GM18526 (cell line): ENCODE results near the gene PLEKHO2.

Source experiments
- POLR2A ChIP-seq: IDR thresholded peaks from 3 replicates; pipeline ENCODE4 v1.6.1; 2011; ENCODE audit not compliant: insufficient read length; ENCODE audit errors: extremely low read depth

Gene PLEKHO2

DNA sequence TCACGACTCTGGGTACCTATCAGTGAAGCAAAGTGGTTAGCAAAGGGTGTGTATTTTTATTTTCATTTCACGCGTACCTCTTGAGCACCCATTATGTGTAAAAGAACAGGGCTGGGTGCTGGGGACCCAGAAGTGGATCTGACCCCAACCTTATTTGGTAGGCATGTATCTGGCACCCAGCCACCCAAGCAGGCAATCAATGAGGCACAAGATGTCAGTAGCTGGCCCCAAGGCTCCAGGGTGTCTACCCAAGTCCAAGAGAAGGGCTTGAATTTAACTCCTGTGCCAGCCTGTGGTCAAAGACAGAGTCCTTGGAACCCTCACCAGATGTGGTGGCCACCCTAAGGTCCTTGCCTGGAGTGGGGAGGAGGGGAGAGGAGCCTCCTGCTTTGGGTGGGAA, 5.7 kb downstream of the PLEKHO2 start:
- no peak for TF ChIP-seq POLR2A

GRCh38 chr15:64847876-64848716, 6.4 kb downstream of the PLEKHO2 start:
- no peak for TF ChIP-seq POLR2A

DNA sequence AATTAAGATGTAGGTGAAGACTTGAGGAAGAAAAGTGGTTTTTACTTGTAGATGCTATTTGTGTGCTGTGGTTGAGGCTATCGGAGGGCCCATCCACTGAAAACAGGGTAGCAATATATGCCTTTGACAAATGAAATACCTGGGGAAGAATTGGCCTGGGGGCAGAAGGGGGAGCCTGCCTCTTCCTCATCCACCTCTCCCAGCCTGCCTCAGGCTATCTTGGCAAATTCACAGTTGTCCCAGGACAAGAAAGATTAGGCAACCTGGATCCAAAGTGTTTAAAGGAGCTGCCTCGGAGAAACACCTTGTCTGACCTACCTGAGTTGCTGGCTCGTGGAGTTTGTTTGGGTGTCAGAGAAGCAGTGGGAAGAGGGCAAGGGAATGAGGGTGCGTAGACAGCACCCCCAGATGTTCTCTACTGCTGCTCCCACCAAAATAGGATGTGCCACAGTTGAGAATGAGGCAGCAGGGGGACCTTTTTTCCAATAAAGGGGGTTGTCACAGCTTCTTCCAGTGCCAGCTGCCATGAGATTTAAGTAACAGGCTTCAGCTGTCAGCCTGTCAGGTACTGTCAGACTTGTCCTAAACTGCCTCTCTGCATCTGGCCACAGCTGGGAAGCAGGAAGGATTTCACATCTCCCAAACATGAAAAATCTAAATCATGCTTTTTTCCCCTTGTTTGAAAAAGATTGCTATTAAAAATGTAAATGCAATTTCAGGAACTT, 9.2 kb downstream of the PLEKHO2 start:
- no peak for TF ChIP-seq POLR2A

DNA sequence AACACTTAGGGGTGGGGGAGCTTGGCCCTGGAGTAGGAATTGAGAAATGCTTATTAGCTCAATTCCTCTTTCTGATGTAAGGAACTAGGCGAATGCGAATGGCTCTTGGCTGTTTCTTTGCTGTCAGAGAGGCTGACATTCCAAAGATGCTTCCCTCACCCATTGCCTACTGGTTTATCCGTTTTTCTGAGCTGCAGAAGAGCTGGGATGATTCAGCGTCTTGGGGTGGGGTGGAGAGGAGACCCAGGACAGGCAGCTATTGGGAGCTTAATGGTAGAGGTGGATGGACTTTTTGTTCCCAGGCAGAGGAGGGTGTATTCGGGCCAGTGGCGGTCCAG, 9.8 kb downstream of the PLEKHO2 start:
- TF ChIP-seq POLR2A: no peak

- TF ChIP-seq POLR2A: no peak
Measured at GRCh38 chr15:64854041-64854440, 12.3 kb downstream of the PLEKHO2 start.

DNA sequence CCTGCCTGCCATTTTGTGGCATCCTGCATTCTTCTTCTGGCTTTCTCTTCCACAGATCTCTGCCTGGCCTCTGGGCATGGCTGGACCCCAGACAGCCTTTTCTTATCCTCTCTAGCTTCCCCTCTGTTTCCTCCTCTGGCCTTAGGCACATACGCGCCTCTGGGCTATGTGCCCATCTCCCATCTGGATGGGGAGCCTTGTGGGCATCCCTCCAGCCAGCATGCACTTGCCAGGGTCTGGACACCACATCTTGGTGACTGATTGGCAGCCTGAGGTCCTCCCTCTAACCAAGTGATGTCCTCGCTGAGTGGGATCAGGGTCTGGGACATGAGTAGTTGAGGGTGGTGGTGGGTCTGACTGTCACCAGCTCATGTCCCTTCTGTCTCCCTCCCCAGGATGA, 12.8 kb downstream of the PLEKHO2 start:
- no peak for TF ChIP-seq POLR2A

DNA sequence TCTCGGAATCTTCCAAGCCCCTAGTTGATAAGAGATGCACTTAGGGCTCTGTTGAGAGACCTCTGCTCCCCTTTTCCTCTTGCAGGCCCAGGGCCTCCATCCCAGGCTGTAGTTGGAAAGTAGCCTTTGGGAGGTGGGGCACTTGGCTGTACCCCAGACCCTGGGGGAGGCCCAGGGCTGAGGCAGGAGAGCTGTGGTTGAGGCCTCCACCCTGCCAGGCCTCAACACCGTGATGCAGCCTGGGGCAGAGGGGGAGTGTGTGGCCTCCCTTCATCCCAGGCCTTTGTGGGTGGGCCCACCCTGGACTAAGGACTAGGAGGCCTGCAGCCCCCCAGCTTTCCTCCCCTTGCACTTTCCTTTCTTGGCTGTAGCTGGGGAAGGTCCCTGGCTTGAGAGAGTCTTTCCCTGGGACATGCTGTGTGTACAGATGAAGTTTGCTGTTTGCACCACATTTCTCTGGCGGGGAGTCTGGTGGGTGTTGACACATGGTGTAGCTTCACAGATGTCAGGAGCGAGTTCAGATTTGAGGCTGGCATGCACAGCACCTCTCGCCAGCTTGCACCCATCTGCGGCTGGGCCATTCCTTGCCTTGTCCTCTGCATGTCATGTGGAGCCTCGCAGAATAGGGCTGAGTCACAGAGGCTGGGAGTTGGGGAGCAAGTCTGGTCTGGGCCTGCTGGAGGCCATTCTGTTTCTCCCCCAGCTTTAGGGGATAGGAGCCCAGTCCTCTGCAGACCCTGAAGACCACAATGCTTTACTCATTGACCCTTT, 13.7 kb downstream of the PLEKHO2 start:
- TF ChIP-seq POLR2A: no peak

DNA sequence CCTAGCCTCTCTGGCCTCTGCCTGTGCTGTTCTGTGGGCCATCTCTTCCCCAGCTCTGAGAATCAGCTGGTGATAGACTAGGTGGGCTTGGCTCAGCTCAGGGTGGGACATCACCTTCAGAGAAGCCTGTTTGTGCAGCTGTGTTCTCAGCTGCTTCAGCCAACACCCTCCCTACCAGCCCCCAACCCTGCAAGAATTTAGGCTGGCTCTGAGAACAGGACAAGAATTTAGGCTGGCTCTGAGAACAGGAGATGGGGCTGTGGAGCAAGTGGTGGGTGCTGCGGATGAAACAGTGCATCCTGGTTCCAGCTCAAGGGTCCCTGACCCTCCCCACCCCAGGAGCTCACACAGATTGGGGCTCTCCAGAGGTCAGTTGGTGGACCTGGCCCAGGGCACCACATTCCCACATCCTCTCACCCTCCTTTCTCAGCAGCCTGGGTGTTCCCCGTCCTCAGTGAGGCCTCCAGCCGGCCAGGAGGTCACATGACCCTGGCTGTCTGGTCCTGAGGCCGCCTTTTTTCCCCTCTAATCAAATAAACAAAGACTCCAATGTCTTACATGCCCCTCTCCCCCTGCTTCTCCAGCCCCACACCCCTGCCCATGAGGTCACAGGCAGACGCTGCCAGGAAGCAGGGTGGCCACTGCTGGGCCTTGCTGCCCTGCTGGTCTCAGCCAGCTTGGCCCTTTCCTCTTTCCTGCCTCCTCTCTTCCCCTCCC, 14.9 kb downstream of the PLEKHO2 start:
- TF ChIP-seq POLR2A: no peak

GRCh38 chr15:64857421-64857820, 15.7 kb downstream of the PLEKHO2 start:
- no peak for TF ChIP-seq POLR2A

GRCh38 chr15:64858021-64858575, 16.4 kb downstream of the PLEKHO2 start:
- no peak for TF ChIP-seq POLR2A

- no peak for TF ChIP-seq POLR2A
Measured at GRCh38 chr15:64859226-64859625, 17.5 kb downstream of the PLEKHO2 start.

DNA sequence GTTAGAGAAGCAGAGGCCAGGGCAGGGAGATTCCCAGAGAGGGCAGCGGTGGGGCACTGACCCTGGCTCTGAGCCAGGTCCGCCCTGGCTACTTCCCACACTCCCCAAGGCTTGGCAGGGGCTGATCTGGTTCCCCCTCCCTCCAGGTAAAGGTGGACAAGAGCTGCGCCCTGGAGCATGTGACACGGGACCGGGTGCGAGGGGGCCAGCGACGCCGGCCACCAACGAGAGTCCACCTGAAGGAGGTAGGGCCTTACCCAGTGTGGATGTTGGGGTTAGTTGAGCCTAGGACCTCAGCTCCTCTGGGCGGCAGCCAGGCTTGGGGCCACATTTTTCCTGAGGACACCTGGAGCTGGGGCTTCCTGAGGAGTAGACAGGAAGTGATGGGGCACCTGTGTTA, 19.6 kb downstream of the PLEKHO2 start:
- no peak for TF ChIP-seq POLR2A

GRCh38 chr15:64861960-64862359, 20.2 kb downstream of the PLEKHO2 start:
- TF ChIP-seq POLR2A: no peak

DNA sequence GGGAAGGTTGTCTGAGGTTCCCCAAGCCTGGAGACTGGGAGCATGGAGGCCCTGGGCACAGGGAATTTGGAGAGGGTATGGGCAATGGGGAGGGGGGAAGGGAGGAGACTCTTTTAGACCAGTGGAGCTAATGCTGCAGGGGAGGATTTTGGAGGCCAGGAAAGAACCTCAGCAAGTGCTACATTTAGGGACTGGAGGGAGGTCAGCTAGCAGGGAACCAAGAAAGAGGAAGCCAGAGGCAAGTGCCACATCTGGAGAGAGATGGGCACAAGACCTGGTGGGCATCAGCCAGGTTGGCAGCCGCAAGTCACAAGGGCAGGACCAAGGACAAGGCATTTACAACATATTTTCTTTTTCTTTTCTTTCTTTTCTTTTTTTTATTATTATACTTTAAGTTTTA, 20.7 kb downstream of the PLEKHO2 start:
- TF ChIP-seq POLR2A: no peak

DNA sequence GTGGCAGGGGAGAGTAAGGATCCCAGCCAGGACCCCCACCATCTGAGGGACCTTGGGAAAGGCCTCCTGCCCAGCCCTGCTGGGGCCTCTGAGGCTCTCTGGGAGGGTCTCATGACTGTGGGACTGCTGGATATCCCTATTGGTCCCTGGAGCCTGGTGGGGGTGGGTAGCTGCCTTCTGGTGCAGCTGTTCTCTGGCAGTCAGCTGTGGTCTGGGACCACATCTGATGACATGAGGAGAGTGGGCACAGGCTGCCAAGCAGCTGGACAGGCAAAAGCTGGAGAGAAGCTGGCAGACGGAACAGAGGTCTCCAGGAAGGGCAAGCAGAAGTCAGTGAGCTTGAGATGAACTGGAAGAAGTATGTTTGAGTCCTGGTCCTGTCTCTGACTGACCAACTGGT, 22.4 kb downstream of the PLEKHO2 start:
- TF ChIP-seq POLR2A: no peak
